Fibroblast of lung (primary cell): ENCODE measurements around the gene MGAT5.

Source experiments
- EZH2 ChIP-seq: IDR thresholded peaks from 2 replicates; pipeline ENCODE4 v1.5.1; 2012; ENCODE audit warnings: low read length, control low read depth, mild to moderate bottlenecking; ENCODE audit errors: missing control alignments
- TF ChIP-seq, protein P1 (sequence below), 2 donors: IDR thresholded peaks in 1 of 2; conservative IDR thresholded peaks in 1 of 2; 1 replicate in 1 of 2; 2 replicates in 1 of 2; pipeline ENCODE4 v1.5.1; 2011 to 2012; ENCODE audit warnings: low read length in 2 of 2, control low read depth in 1 of 2, inconsistent platforms in 1 of 2, low read depth in 1 of 2, mild to moderate bottlenecking in 1 of 2

DNA sequence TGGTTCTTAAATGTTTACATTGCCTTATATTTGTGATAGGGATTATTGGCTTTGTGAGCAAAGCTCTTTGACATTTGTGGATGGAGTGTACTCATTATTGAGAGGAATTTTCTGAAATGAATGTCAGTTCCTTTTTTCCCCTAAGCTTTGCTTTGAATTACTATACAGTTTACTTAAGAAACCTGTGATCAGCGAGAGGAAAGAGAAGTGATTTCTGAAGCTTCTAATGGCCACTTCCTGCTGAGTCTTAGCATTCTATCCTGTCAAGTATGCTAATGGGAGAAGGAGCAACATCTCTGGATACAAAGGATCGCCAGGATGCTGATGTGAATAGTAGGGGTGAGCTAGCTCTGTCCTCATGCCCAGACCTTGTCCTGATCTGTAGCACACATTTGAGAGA, 47.8 kb upstream of the MGAT5 start:
- TF ChIP-seq, protein P1, sequence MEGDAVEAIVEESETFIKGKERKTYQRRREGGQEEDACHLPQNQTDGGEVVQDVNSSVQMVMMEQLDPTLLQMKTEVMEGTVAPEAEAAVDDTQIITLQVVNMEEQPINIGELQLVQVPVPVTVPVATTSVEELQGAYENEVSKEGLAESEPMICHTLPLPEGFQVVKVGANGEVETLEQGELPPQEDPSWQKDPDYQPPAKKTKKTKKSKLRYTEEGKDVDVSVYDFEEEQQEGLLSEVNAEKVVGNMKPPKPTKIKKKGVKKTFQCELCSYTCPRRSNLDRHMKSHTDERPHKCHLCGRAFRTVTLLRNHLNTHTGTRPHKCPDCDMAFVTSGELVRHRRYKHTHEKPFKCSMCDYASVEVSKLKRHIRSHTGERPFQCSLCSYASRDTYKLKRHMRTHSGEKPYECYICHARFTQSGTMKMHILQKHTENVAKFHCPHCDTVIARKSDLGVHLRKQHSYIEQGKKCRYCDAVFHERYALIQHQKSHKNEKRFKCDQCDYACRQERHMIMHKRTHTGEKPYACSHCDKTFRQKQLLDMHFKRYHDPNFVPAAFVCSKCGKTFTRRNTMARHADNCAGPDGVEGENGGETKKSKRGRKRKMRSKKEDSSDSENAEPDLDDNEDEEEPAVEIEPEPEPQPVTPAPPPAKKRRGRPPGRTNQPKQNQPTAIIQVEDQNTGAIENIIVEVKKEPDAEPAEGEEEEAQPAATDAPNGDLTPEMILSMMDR (conservative IDR thresholded peaks at IDR 0.05 in 1 of 2, IDR thresholded peaks at IDR 0.05 in 1 of 2; ENCODE audit: low read depth in 1 of 2, low read length in 2 of 2): no peak
- TF ChIP-seq EZH2: no peak
